A673 (cell line): ENCODE measurements around the gene MLIP. TPM values are rescaled to one million over a fixed set of nuclear protein-coding genes. Genes with fewer than 3 reads are reported as not detected.

Experiments used
- BruUV-seq: library from RNA; stranded (reverse); fragments of 400-500 nt; replicated peaks from 2 replicates; lab custom pipeline; 2021; lab: Mats Ljungman, UMichigan
- CTCF ChIA-PET: fragments of 300-600 bp; sonication (Branson Sonifier 250); formaldehyde crosslinking; loops from one replicate; lab custom pipeline; 2022; ENCODE audit warnings: antibody characterized with exemption; lab: Charles Lee
- POLR2A ChIA-PET: fragments of 300-600 bp; sonication (Branson Sonifier 250); formaldehyde crosslinking; loops from one replicate; lab custom pipeline; 2022; ENCODE audit warnings: antibody characterized with exemption; ENCODE audit not compliant: low non-redundant PET; lab: Charles Lee
- DNase-seq: peaks from one replicate; pipeline ENCODE4 v3.0.0-alpha.2; 2015; ENCODE audit warnings: low spot score
- H3K27ac ChIP-seq: fragments of 200-600 bp; sonication (generic); 2 replicates; pipeline ENCODE4 v1.5.1; 2016; ENCODE audit warnings: mixed run types, low read depth, mild to moderate bottlenecking, mixed read lengths, antibody characterized with exemption, low read length; ENCODE audit not compliant: poor library complexity, severe bottlenecking
- H3K27me3 ChIP-seq: fragments of 200-600 bp; sonication (generic); replicated peaks from 2 replicates; pipeline ENCODE4 v1.6.1; 2017; ENCODE audit warnings: mixed run types, low read depth, mild to moderate bottlenecking, mixed read lengths, antibody characterized with exemption, low read length; ENCODE audit not compliant: insufficient read depth, poor library complexity
- H3K36me3 ChIP-seq: fragments of 200-600 bp; sonication (generic); 2 replicates; pipeline ENCODE4 v1.6.1; 2016; ENCODE audit warnings: mixed run types, mild to moderate bottlenecking, mixed read lengths, antibody characterized with exemption, low read length; ENCODE audit not compliant: insufficient read depth, poor library complexity, severe bottlenecking
- H3K4me1 ChIP-seq: fragments of 200-600 bp; sonication (generic); 2 replicates; pipeline ENCODE4 v1.6.1; 2017; ENCODE audit warnings: mixed run types, mild to moderate bottlenecking, mixed read lengths, antibody characterized with exemption, low read length; ENCODE audit not compliant: insufficient read depth, poor library complexity, severe bottlenecking
- H3K4me3 ChIP-seq: fragments of 200-600 bp; sonication (generic); 2 replicates; pipeline ENCODE4 v1.5.1; 2016; ENCODE audit warnings: low read depth, mixed run types, mild to moderate bottlenecking, mixed read lengths, low read length; ENCODE audit not compliant: poor library complexity, severe bottlenecking
- H3K9me3 ChIP-seq: fragments of 200-600 bp; sonication (generic); 2 replicates; pipeline ENCODE4 v1.6.1; 2016; ENCODE audit warnings: mixed run types, low read depth, mild to moderate bottlenecking, mixed read lengths, antibody characterized with exemption, low read length; ENCODE audit not compliant: poor library complexity, severe bottlenecking
- EZH2 ChIP-seq: fragments of 200-600 bp; sonication (generic); IDR thresholded peaks from 2 replicates; pipeline ENCODE4 v1.6.1; 2017; ENCODE audit warnings: borderline replicate concordance, low read depth, mild to moderate bottlenecking, mixed read lengths, antibody characterized with exemption, low read length; ENCODE audit not compliant: poor library complexity, severe bottlenecking
- intact Hi-C: fragments of 100-400 bp; cut with micrococcal nuclease; formaldehyde crosslinking; loops from one replicate; pipeline ENCODE4 v1.10.0; 2022; ENCODE audit not compliant: unreplicated experiment
- total RNA-seq: library from RNA; stranded (reverse); gene quantifications from 2 replicates; pipeline ENCODE4 v1.2.3, GENCODE V29; 2021
- TF ChIP-seq, protein P1 (sequence below): fragments of 300-800, 200-600 bp; sonication (generic); conservative IDR thresholded peaks from 2 replicates; pipeline ENCODE4 v1.5.1; 2017; ENCODE audit warnings: low read depth, mild to moderate bottlenecking, antibody characterized with exemption, low read length, moderate library complexity, mixed read lengths

The MLIP gene
- total RNA-seq, 1 experiment from 2014 or later, result 0.58 TPM

DNA sequence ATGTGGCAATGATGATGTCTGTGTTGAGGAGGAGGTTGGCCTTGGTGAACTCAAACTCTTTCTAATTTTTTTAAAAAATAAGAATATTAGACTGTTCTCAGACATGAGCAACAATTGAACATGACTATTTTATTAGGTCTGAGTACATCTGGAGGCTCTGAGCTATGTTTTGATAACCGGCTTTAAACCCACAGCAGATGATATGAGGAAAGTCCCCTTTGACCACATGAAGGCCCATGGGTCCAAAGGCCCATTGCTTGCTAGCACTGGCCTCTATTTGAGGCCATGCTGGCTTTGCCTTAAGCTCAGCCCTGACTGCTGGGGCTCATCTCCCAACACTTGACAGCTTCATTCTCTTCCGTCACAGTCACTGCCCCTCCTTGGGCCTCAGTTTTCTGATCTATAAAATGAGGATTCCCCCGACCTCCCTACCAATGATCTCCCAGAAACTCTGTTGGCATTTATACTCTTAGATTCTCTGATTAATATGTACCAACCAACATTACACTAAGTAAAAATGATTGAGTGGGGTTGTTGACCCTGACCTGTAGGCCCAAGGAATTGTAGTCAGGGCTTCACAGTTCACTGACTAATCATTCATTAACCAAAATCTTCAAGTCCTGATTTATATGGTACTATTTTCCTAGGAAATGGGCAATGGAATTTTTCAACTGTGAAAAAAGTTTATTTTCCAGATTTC lies 173.1 kb downstream of the MLIP start:
- BruUV-seq, result no TSS peak
- Histone ChIP-seq H3K27ac (no peak overlapping the region), H3K4me3 (no peak overlapping the region), H3K27me3 (peaks cover 2% of the 10 kb centered on the region), H3K36me3 (no peaks in the 10 kb centered on the region), H3K9me3 (no peaks in the 10 kb centered on the region), H3K4me1 (peaks cover 4% of the 10 kb centered on the region)
- TF ChIP-seq, protein P1, sequence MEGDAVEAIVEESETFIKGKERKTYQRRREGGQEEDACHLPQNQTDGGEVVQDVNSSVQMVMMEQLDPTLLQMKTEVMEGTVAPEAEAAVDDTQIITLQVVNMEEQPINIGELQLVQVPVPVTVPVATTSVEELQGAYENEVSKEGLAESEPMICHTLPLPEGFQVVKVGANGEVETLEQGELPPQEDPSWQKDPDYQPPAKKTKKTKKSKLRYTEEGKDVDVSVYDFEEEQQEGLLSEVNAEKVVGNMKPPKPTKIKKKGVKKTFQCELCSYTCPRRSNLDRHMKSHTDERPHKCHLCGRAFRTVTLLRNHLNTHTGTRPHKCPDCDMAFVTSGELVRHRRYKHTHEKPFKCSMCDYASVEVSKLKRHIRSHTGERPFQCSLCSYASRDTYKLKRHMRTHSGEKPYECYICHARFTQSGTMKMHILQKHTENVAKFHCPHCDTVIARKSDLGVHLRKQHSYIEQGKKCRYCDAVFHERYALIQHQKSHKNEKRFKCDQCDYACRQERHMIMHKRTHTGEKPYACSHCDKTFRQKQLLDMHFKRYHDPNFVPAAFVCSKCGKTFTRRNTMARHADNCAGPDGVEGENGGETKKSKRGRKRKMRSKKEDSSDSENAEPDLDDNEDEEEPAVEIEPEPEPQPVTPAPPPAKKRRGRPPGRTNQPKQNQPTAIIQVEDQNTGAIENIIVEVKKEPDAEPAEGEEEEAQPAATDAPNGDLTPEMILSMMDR, result no peak
- TF ChIP-seq EZH2, result no peak
- intact Hi-C loops, result no loop called here
- ChIA-PET POLR2A (no interaction called here), CTCF (no interaction called here)
- no peak for DNase-seq

GRCh38 chr6:54285595-54285994 lies 174.4 kb downstream of the MLIP start:
- TF ChIP-seq, protein P1, result no peak
- TF ChIP-seq EZH2, result no peak

DNA sequence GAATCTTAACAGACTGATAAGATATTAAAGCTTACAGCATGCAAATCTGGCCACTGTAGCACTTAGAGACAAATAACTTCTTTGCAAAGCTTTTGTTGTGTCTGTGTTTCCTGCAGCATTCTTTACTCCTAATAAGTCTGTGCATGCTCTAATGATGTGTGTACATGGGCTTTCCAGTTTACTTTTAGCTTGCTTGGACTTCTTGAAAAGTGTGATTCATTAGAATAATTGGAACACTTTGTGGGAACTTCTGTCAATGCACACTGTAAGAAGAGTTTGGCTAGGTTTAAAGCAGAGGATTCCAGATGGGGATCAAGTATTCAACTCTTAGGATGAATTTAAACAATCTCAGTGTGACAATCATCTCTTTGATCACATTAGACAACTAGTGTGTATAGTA lies 174.9 kb downstream of the MLIP start:
- no peaks in the 10 kb centered on the region for H3K9me3 ChIP-seq
- peaks cover 7% of the 10 kb centered on the region for H3K4me1 ChIP-seq
- POLR2A ChIA-PET, result no interaction called here
- no peak overlapping the region for H3K27ac ChIP-seq
- H3K4me3 ChIP-seq, result no peak overlapping the region
- no TSS peak for BruUV-seq
- no peaks in the 10 kb centered on the region for H3K36me3 ChIP-seq
- no peak for DNase-seq
- TF ChIP-seq EZH2, result no peak
- TF ChIP-seq, protein P1, result no peak
- intact Hi-C loops, result no loop called here
- peaks cover 5% of the 10 kb centered on the region for H3K27me3 ChIP-seq
- CTCF ChIA-PET, result no interaction called here

More at GRCh38 chr6:54285595-54285994, 174.4 kb downstream of the MLIP start:
- Histone ChIP-seq H3K27me3 (peaks cover 5% of the 10 kb centered on the region), H3K9me3 (no peaks in the 10 kb centered on the region), H3K36me3 (no peaks in the 10 kb centered on the region), H3K4me3 (no peak overlapping the region), H3K4me1 (peaks cover 4% of the 10 kb centered on the region), H3K27ac (no peak overlapping the region)
- CTCF ChIA-PET, result no interaction called here
- no TSS peak for BruUV-seq
- POLR2A ChIA-PET, result no interaction called here
- no peak for DNase-seq
- intact Hi-C loops, result no loop called here
